Activated CD8-positive, alpha-beta T cell treated with anti-CD3 and anti-CD28 coated beads for 36 hours (primary cell): ENCODE results near the gene CHSY1. TPM values are rescaled to one million over a fixed set of nuclear protein-coding genes. Genes with fewer than 3 reads are reported as not detected.

Experiments used
- ATAC-seq: fragments of 200-7000 bp; cut with Tn5 transposase; one replicate; pipeline ENCODE4 v1.10.0; 2021; ENCODE audit warnings: mild to moderate bottlenecking, moderate library complexity
- CTCF ChIA-PET: fragments of 350-600 bp; sonication (Branson Sonifier 250); formaldehyde crosslinking; loops from one replicate; lab custom pipeline; 2021; ENCODE audit warnings: antibody characterized with exemption; lab: Charles Lee
- POLR2A ChIA-PET: fragments of 350-600 bp; sonication (Branson Sonifier 250); formaldehyde crosslinking; loops from one replicate; lab custom pipeline; 2021; ENCODE audit warnings: antibody characterized with exemption; lab: Charles Lee
- DNase-seq: peaks from one replicate; pipeline ENCODE4 v3.0.0-alpha.2; 2020
- H3K27ac Mint-ChIP-seq: one replicate; pipeline ENCODE4 v1.8.0; 2021; ENCODE audit warnings: mild to moderate bottlenecking, mixed read lengths
- H3K27me3 Mint-ChIP-seq: one replicate; pipeline ENCODE4 v1.8.0; 2021; ENCODE audit warnings: mixed read lengths
- H3K36me3 Mint-ChIP-seq: one replicate; pipeline ENCODE4 v1.8.0; 2021; ENCODE audit warnings: low read depth, mixed read lengths
- H3K4me1 Mint-ChIP-seq: one replicate; pipeline ENCODE4 v1.8.0; 2021; ENCODE audit warnings: low read depth, mixed read lengths
- H3K4me3 Mint-ChIP-seq: one replicate; pipeline ENCODE4 v1.8.0; 2021; ENCODE audit warnings: mild to moderate bottlenecking, moderate library complexity, mixed read lengths
- H3K9me3 Mint-ChIP-seq: one replicate; pipeline ENCODE4 v1.8.0; 2021; ENCODE audit warnings: mixed read lengths
- intact Hi-C: fragments of 100-400 bp; cut with micrococcal nuclease; formaldehyde crosslinking; loops from one replicate; pipeline ENCODE4 v1.10.0; 2022
- total RNA-seq, 2 experiments: library from RNA; stranded (reverse); gene quantifications; one replicate each; pipeline ENCODE4 v1.2.3, GENCODE V29; 2021
- TF ChIP-seq, protein P1 (sequence below): fragments of 200-600 bp; IDR thresholded peaks from one replicate; pipeline ENCODE4 v1.8.0; 2022; ENCODE audit warnings: antibody characterized with exemption, mild to moderate bottlenecking

The CHSY1 gene
- total RNA-seq, 2 experiments from 2014 or later, result 57.9 to 58.3 TPM

DNA sequence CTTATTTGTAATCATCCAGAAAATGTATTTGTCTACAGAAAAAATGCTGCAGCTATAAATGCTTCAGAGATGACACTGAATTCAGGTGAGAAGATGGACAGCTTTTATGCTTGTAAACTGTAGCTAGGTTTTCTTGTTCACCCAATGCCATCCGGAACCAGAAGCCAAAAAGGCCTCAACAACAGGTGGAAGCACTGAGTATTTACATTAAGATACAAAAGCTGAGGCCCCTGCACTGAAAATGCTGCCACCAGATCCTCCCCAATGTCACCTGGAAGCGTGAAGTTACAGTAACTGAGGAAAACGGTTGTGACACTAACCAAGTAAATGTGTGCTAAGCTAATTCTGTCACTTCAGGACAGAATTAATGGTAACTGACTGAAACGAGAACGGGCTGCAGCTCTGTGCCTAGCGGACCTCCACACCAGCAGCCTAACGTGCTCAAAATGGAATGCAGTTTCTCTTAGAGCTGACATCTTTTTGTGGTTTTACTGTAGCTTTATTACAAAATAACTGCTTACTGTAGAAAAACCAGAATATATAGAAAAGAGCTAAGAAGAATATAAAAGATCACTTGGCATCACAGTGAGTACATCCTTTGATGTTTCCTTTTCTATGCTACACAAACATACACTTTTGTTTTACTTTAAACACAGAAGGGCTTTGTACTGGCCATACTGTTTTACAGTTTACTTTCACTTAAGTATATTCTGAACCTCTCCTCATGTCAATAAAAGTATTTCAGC is 7.6 kb downstream of the CHSY1 start:
- H3K4me1 Mint-ChIP-seq, result peaks cover 89% of the 10 kb centered on the region
- CTCF ChIA-PET, result interaction anchor here (0.8 to 1.6 kb wide), 5 partner anchors 10 to 229 kb away, joined by 4 to 5 read pairs (median 4); no protein-coding TSS in a partner anchor
- no peak for DNase-seq

DNA sequence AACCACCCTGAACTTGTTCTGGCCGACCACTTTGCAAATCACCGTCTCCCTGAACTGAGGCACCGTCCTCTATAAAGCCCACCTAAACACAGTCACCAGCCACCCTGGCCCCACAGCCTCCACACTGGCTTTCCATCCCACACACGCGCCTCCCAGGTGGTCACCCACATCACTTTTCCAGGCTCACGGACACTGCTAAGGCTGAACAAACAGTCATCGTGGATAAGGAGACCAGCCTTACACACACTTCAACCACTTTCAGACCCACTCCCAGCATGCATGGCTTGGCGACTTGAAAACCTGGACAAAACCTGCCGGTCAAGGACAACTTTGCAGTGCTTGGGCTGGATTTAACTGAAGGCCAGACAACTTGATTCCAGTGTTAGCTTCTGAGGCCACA is 8.4 kb downstream of the CHSY1 start:
- Mint-ChIP-seq H3K27me3 (no peaks in the 10 kb centered on the region), H3K36me3 (peaks cover 78% of the 10 kb centered on the region), H3K4me1 (peaks cover 92% of the 10 kb centered on the region), H3K27ac (peak overlapping the region; percentile 85), H3K4me3 (peak overlapping the region; percentile 37), H3K9me3 (no peaks in the 10 kb centered on the region)
- DNase-seq (no peak), ATAC-seq (no peak)
- POLR2A ChIA-PET, result interaction anchor here (0.6 to 5.2 kb wide), 5 partner anchors 9 to 190 kb away, joined by 3 to 28 read pairs (median 3); partner anchors contain the start of genes CHSY1 and SNRPA1
- intact Hi-C loops, result loop anchor here (5.0 kb wide), 1 partner anchor 36 kb away; no protein-coding TSS in a partner anchor
- TF ChIP-seq, protein P1, sequence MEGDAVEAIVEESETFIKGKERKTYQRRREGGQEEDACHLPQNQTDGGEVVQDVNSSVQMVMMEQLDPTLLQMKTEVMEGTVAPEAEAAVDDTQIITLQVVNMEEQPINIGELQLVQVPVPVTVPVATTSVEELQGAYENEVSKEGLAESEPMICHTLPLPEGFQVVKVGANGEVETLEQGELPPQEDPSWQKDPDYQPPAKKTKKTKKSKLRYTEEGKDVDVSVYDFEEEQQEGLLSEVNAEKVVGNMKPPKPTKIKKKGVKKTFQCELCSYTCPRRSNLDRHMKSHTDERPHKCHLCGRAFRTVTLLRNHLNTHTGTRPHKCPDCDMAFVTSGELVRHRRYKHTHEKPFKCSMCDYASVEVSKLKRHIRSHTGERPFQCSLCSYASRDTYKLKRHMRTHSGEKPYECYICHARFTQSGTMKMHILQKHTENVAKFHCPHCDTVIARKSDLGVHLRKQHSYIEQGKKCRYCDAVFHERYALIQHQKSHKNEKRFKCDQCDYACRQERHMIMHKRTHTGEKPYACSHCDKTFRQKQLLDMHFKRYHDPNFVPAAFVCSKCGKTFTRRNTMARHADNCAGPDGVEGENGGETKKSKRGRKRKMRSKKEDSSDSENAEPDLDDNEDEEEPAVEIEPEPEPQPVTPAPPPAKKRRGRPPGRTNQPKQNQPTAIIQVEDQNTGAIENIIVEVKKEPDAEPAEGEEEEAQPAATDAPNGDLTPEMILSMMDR, result no peak
- CTCF ChIA-PET, result interaction anchor here (0.9 to 1.6 kb wide), 4 partner anchors 11 to 228 kb away, joined by 3 to 5 read pairs (median 4); no protein-coding TSS in a partner anchor

More for the DNA sequence above, 7.6 kb downstream of the CHSY1 start:
- Mint-ChIP-seq H3K9me3 (no peaks in the 10 kb centered on the region), H3K27ac (peak overlapping the region; percentile 85), H3K27me3 (no peaks in the 10 kb centered on the region), H3K36me3 (peaks cover 75% of the 10 kb centered on the region), H3K4me3 (peak overlapping the region; percentile 37)
- TF ChIP-seq, protein P1, result no peak
- intact Hi-C loops, result loop anchor here (5.0 kb wide), 1 partner anchor 37 kb away; no protein-coding TSS in a partner anchor
- POLR2A ChIA-PET, result interaction anchor here (0.6 to 5.2 kb wide), 8 partner anchors 8 to 50 kb away, joined by 3 to 28 read pairs (median 3); partner anchors contain the start of genes CHSY1 and SNRPA1
- ATAC-seq, result no peak

DNA sequence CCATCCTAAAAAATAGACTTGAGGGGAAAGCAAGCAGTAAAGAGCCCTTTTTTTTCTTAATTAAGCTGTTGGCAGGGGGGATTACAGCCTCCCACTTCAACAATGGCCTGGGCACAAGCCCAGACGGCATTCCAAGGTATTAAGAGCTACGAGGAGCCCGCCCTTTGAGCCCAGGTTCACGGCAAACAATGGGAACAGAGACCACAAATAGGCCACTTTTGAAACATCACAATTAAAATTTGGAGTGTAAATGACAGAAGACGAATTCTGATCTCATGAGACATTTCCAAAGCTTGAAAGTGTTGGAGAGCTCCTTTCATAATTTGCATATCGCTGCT is 8.9 kb downstream of the CHSY1 start:
- POLR2A ChIA-PET, result interaction anchor here (0.6 to 5.2 kb wide), 6 partner anchors 9 to 191 kb away, joined by 3 to 28 read pairs (median 4); partner anchors contain the start of genes CHSY1 and SNRPA1
- Mint-ChIP-seq H3K9me3 (no peaks in the 10 kb centered on the region), H3K4me1 (peaks cover 90% of the 10 kb centered on the region), H3K27ac (peak overlapping the region; percentile 85), H3K36me3 (peaks cover 73% of the 10 kb centered on the region), H3K4me3 (peak overlapping the region; percentile 37), H3K27me3 (no peaks in the 10 kb centered on the region)
- TF ChIP-seq, protein P1, result no peak
- DNase-seq (no peak), ATAC-seq (no peak)
- CTCF ChIA-PET, result interaction anchor here (0.9 to 1.9 kb wide), 4 partner anchors 13 to 227 kb away, joined by 3 to 5 read pairs (median 3); no protein-coding TSS in a partner anchor
- intact Hi-C loops, result loop anchor here (5.0 kb wide), 1 partner anchor 36 kb away; no protein-coding TSS in a partner anchor

DNA sequence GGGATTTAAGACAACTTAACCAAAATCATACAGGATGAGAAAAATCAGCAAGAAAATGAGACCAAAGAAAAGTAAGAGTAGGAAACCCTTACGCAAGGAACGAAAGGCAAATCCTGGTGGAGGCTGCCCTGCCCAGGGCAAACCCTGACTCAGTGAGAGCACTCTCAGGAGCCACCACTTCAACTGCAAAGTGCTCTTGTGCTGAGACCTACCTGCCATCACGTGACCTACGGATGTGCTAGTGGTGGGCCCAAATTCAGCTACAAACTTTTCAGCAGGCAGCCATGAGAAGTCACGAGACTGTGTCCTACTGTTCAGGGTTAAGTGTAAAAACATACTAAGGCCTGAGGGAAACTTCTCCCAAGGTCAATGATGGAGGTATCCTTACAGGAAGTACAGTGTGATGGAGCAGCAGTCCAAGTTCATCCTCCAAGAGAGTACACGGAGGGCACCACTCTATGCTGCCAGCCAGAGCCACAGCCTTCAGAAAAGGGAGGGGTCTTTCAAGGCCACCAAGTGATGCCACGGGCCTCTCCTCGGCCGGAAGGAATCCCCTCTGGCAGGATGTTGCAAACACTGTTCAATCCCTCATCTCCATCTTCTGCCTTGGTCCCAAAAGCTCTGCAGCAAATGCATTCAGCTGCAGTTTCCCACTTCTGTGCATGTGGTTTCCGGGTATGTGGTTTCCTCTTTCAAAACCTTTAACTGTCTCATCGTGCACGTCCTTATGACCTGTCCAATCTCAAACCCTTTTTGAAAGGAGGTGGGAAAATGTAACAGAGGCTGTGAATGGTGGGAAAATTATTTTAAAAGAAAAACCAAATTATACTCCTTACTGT is 9.5 kb downstream of the CHSY1 start:
- H3K36me3 Mint-ChIP-seq, result peaks cover 70% of the 10 kb centered on the region
- intact Hi-C loops, result loop anchor here (5.0 kb wide), 1 partner anchor 35 kb away; no protein-coding TSS in a partner anchor
- peaks cover 87% of the 10 kb centered on the region for H3K4me1 Mint-ChIP-seq
- H3K27me3 Mint-ChIP-seq, result no peaks in the 10 kb centered on the region
- ATAC-seq (peak; percentile 76), DNase-seq (peak; percentile 82)
- peak overlapping the region; percentile 85 for H3K27ac Mint-ChIP-seq
- ChIA-PET POLR2A (interaction anchor here (1.3 to 5.2 kb wide), 5 partner anchors 10 to 52 kb away, joined by 3 to 28 read pairs (median 4); partner anchors contain the start of genes CHSY1 and SNRPA1), CTCF (interaction anchor here (0.9 to 2.0 kb wide), 7 partner anchors 13 to 234 kb away, joined by 3 to 6 read pairs (median 3); no protein-coding TSS in a partner anchor)
- H3K4me3 Mint-ChIP-seq, result peak overlapping the region; percentile 37
- TF ChIP-seq, protein P1, result no peak
- no peaks in the 10 kb centered on the region for H3K9me3 Mint-ChIP-seq
